Hepatocyte (in vitro differentiated cells): ENCODE measurements around the gene WASF2.
"Not testable (repeated sequence)": the region's sequence is repeated elsewhere in the genome, so short reads cannot be mapped to it uniquely, and the experiment has no call there.

Experiments
- EZH2 ChIP-seq: fragments of 200-600 bp; sonication (generic); IDR thresholded peaks from 2 replicates; pipeline ENCODE4 v1.6.1; 2016; ENCODE audit warnings: antibody characterized with exemption, mild to moderate bottlenecking, borderline replicate concordance
- EZH2phosphoT487 ChIP-seq: fragments of 200-600 bp; sonication (generic); IDR thresholded peaks from one replicate; pipeline ENCODE4 v1.6.1; 2018; ENCODE audit warnings: antibody characterized with exemption, mild to moderate bottlenecking, low read depth, moderate library complexity; ENCODE audit not compliant: unreplicated experiment, severe bottlenecking
- TF ChIP-seq, protein P1 (sequence below): fragments of 200-600 bp; sonication (generic); IDR thresholded peaks from 2 replicates; pipeline ENCODE4 v1.5.1; 2016; ENCODE audit warnings: antibody characterized with exemption, mild to moderate bottlenecking; ENCODE audit not compliant: poor library complexity

DNA sequence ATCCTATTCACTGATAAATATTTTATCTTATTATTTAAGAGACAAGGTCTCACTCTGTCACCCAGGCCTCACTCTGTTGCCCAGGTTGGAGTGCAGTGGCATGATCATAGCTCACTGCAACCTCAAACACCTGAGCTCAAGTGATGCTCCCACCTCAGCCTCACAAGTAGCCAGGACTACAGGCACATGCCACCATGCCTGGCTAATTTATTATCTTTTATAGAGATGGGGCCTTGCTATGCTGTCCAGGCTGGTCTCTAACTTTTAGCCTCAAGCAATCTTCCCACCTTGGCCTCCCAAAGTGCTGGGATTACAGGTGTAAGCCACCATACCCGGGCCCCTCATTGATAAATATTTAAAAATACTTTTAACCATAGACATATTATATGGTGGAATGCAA, 57.2 kb downstream of the WASF2 start:
- not testable (repeated sequence) for TF ChIP-seq EZH2, EZH2phosphoT487
- TF ChIP-seq, protein P1, sequence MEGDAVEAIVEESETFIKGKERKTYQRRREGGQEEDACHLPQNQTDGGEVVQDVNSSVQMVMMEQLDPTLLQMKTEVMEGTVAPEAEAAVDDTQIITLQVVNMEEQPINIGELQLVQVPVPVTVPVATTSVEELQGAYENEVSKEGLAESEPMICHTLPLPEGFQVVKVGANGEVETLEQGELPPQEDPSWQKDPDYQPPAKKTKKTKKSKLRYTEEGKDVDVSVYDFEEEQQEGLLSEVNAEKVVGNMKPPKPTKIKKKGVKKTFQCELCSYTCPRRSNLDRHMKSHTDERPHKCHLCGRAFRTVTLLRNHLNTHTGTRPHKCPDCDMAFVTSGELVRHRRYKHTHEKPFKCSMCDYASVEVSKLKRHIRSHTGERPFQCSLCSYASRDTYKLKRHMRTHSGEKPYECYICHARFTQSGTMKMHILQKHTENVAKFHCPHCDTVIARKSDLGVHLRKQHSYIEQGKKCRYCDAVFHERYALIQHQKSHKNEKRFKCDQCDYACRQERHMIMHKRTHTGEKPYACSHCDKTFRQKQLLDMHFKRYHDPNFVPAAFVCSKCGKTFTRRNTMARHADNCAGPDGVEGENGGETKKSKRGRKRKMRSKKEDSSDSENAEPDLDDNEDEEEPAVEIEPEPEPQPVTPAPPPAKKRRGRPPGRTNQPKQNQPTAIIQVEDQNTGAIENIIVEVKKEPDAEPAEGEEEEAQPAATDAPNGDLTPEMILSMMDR, result not testable (repeated sequence)
